ENCODE data around the gene GRIN2A.

GRIN2A gene

GRCh38 chr16:10130538-10130937 lies 51.7 kb downstream of the GRIN2A start:
- no peak for DNase-seq (ENCODE audit: low read depth in 3 of 3)

GRCh38 chr16:10128397-10129258 lies 53.6 kb downstream of the GRIN2A start:
- no peak for DNase-seq (ENCODE audit: low read depth in 3 of 3)

GRCh38 chr16:10126686-10127085 lies 55.5 kb downstream of the GRIN2A start:
- no peak for DNase-seq (ENCODE audit: low read depth in 3 of 3)

GRCh38 chr16:10123141-10123540 lies 59.1 kb downstream of the GRIN2A start:
- no peak for DNase-seq (ENCODE audit: low read depth in 3 of 3)

GRCh38 chr16:10122546-10122945 lies 59.7 kb downstream of the GRIN2A start:
- no peak for DNase-seq (ENCODE audit: low read depth in 3 of 3)

GRCh38 chr16:10121897-10122425 lies 60.3 kb downstream of the GRIN2A start:
- DNase-seq (ENCODE audit: low read depth in 3 of 3), result no peak

GRCh38 chr16:10121491-10121890 lies 60.7 kb downstream of the GRIN2A start:
- DNase-seq (ENCODE audit: low read depth in 3 of 3), result no peak

GRCh38 chr16:10120953-10121352 lies 61.3 kb downstream of the GRIN2A start:
- DNase-seq (ENCODE audit: low read depth in 3 of 3), result no peak

- DNase-seq (ENCODE audit: low read depth in 3 of 3), result no peak
Observed at GRCh38 chr16:10114409-10114808, 67.8 kb downstream of the GRIN2A start.

GRCh38 chr16:10113248-10113647 lies 69.0 kb downstream of the GRIN2A start:
- no peak for DNase-seq (ENCODE audit: low read depth in 3 of 3)

- no peak for DNase-seq (ENCODE audit: low read depth in 3 of 3)
Observed at GRCh38 chr16:10112021-10112420, 70.2 kb downstream of the GRIN2A start.

- no peak for DNase-seq (ENCODE audit: low read depth in 3 of 3)
Observed at GRCh38 chr16:10111156-10111761, 71.0 kb downstream of the GRIN2A start.

GRCh38 chr16:10110552-10110951 lies 71.7 kb downstream of the GRIN2A start:
- no peak for DNase-seq (ENCODE audit: low read depth in 3 of 3)

GRCh38 chr16:10107081-10107480 lies 75.1 kb downstream of the GRIN2A start:
- no peak for DNase-seq (ENCODE audit: low read depth in 3 of 3)

GRCh38 chr16:10103700-10104099 lies 78.5 kb downstream of the GRIN2A start:
- DNase-seq (ENCODE audit: low read depth in 3 of 3), result no peak

GRCh38 chr16:10103118-10103517 lies 79.1 kb downstream of the GRIN2A start:
- DNase-seq (ENCODE audit: low read depth in 3 of 3), result no peak

- DNase-seq (ENCODE audit: low read depth in 3 of 3), result no peak
Observed at GRCh38 chr16:10100829-10101228, 81.4 kb downstream of the GRIN2A start.

- DNase-seq (ENCODE audit: low read depth in 3 of 3), result no peak
Observed at GRCh38 chr16:10098991-10099390, 83.2 kb downstream of the GRIN2A start.

GRCh38 chr16:10097271-10097670 lies 85.0 kb downstream of the GRIN2A start:
- DNase-seq (ENCODE audit: low read depth in 3 of 3), result no peak

- no peak for DNase-seq (ENCODE audit: low read depth in 3 of 3)
Observed at GRCh38 chr16:10093576-10093975, 88.7 kb downstream of the GRIN2A start.

GRCh38 chr16:10090816-10091215 lies 91.4 kb downstream of the GRIN2A start:
- DNase-seq (ENCODE audit: low read depth in 3 of 3), result no peak

GRCh38 chr16:10088380-10088793 lies 93.8 kb downstream of the GRIN2A start:
- no peak for DNase-seq (ENCODE audit: low read depth in 3 of 3)

- no peak for DNase-seq (ENCODE audit: low read depth in 3 of 3)
Observed at GRCh38 chr16:10087151-10087550, 95.1 kb downstream of the GRIN2A start.
